Loucy (cell line): Measurements from ENCODE around the gene MCF2L.
"Not testable (repeated sequence)": the region's sequence is repeated elsewhere in the genome, so short reads cannot be mapped to it uniquely, and the experiment has no call there.

ENCODE experiments used
- CTCF ChIP-seq: fragments of 200-600 bp; sonication (generic); conservative IDR thresholded peaks from 2 replicates; pipeline ENCODE4 v1.5.1; 2014; ENCODE audit warnings: mild to moderate bottlenecking, antibody characterized with exemption, low read length
- EZH2phosphoT487 ChIP-seq: fragments of 200-600 bp; IDR thresholded peaks from 2 replicates; pipeline ENCODE4 v1.6.1; 2018; ENCODE audit warnings: antibody characterized with exemption, mild to moderate bottlenecking, moderate library complexity, borderline replicate concordance

- not testable (repeated sequence) for TF ChIP-seq CTCF, EZH2phosphoT487
Measured at GRCh38 chr13:113102302-113102701, 133.3 kb downstream of the MCF2L start.
